ENCODE results near the gene BNIP5. TPM values are rescaled to one million over a fixed set of nuclear protein-coding genes. Genes with fewer than 3 reads are reported as not detected.

Gene BNIP5
- total RNA-seq, 2 donors from 2014 or later = not detected

DNA sequence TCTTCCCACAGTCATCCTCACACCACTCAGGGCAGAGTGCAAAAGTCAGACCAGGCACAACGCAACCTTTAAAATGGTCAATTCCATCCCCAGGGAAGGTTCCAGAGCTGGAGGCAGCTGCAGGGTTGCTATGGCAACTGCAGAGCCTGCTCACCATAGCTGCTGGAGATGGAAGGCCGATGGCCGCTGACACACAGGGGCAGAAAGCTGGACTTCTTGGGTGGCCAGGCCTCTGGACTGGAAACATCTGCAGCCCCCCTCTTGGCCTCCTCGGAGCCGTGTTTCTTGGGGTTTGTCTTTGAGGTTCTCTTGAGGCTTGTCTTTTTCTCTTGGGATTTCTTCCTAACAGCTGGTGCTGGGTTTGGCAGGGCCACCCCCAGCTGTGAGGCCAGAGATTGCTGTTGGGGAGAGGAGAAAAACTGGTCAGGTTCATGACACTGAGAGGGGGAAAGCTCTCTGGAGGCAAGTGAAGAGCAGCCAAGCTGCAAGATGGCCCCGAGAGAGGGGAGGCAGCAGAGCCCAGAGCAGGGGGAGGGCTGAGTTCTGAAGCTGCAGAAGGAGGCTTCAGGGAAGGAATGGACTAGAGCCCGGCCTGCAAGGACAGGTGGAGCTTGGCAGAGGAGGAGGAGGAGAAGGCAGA is 10.2 kb downstream of the BNIP5 start:
- Histone ChIP-seq H3K4me1 (no peaks in the 10 kb centered on the region), H3K36me3 (no peaks in the 10 kb centered on the region), H3K27ac (no peak overlapping the region), H3K4me3 (no peak overlapping the region), H3K9me3 (no peaks in the 10 kb centered on the region), H3K27me3 (no peaks in the 10 kb centered on the region)
- DNase-seq (ENCODE audit: low spot score) = no peak
- TF ChIP-seq, protein P1, sequence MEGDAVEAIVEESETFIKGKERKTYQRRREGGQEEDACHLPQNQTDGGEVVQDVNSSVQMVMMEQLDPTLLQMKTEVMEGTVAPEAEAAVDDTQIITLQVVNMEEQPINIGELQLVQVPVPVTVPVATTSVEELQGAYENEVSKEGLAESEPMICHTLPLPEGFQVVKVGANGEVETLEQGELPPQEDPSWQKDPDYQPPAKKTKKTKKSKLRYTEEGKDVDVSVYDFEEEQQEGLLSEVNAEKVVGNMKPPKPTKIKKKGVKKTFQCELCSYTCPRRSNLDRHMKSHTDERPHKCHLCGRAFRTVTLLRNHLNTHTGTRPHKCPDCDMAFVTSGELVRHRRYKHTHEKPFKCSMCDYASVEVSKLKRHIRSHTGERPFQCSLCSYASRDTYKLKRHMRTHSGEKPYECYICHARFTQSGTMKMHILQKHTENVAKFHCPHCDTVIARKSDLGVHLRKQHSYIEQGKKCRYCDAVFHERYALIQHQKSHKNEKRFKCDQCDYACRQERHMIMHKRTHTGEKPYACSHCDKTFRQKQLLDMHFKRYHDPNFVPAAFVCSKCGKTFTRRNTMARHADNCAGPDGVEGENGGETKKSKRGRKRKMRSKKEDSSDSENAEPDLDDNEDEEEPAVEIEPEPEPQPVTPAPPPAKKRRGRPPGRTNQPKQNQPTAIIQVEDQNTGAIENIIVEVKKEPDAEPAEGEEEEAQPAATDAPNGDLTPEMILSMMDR (IDR thresholded peaks at IDR 0.05) = no peak

DNA sequence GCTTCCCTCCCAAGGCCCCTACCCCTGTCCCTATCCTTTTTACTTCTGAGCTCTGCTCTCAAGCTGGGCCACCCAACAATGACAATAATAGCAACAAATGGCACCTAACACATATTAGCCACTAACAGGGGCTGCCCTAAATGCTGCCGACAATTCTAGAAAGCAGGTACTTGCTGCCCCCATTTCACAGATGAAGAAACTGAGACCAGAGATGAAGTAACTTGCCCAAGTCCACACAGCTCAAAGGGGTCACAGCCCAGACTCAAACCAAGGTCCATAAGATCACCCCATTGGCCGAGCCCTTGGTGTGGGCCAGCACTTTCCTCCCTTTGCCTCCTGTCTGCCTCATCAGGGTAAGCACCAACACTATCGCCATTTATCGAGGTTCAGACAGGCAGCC is 12.0 kb downstream of the BNIP5 start:
- Histone ChIP-seq H3K4me1 (no peaks in the 10 kb centered on the region), H3K36me3 (no peaks in the 10 kb centered on the region), H3K4me3 (no peak overlapping the region), H3K9me3 (no peaks in the 10 kb centered on the region), H3K27me3 (no peaks in the 10 kb centered on the region), H3K27ac (no peak overlapping the region)
- DNase-seq (ENCODE audit: low spot score) = no peak
- TF ChIP-seq, protein P1 (IDR thresholded peaks at IDR 0.05) = no peak

DNA sequence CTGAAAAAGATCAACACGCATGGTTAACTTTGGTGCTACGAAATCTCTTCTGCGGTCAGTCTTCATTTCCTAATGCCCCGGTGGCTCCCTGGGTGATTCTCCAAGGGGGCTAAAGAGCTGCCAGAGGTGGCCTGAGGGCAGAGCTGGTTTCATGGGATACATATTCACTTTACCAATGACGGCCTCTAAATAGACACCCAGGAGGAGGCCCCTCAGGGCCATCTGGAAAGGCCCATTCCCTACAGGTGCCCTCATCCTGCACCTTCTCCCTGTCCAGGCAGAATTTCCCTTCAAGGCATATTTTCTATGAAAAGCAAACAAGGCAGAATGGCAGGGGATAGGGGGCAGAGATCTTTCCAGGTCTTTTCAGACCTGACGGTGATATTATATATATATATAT is 12.5 kb downstream of the BNIP5 start:
- Histone ChIP-seq H3K36me3 (no peaks in the 10 kb centered on the region), H3K9me3 (no peaks in the 10 kb centered on the region), H3K4me1 (no peaks in the 10 kb centered on the region), H3K27me3 (no peaks in the 10 kb centered on the region), H3K4me3 (no peak overlapping the region), H3K27ac (no peak overlapping the region)
- TF ChIP-seq, protein P1 (IDR thresholded peaks at IDR 0.05) = no peak
- DNase-seq (ENCODE audit: low spot score) = no peak

DNA sequence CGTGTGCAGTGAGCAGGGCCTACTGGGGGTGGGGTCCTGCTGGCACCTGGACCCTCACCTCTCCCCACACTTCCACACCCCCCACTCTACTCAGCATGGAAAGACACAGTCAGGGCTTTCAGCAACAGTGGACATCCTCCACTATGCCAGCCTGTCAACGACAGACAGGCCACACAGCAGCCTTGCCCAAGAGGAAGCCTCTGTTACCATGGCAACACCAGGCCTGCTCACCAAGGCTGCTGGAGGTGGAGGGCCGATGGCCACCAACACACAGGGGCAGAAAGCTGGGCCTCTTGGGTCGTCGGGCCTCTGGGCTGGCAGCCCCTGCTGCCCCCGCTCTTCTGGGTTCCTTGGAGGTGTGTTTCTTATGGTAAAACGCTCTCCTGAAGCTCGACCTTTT is 13.6 kb downstream of the BNIP5 start:
- TF ChIP-seq, protein P1 (IDR thresholded peaks at IDR 0.05) = no peak
- Histone ChIP-seq H3K4me3 (no peak overlapping the region), H3K27me3 (no peaks in the 10 kb centered on the region), H3K27ac (no peak overlapping the region), H3K4me1 (no peaks in the 10 kb centered on the region), H3K9me3 (no peaks in the 10 kb centered on the region), H3K36me3 (no peaks in the 10 kb centered on the region)
- DNase-seq (ENCODE audit: low spot score) = no peak

DNA sequence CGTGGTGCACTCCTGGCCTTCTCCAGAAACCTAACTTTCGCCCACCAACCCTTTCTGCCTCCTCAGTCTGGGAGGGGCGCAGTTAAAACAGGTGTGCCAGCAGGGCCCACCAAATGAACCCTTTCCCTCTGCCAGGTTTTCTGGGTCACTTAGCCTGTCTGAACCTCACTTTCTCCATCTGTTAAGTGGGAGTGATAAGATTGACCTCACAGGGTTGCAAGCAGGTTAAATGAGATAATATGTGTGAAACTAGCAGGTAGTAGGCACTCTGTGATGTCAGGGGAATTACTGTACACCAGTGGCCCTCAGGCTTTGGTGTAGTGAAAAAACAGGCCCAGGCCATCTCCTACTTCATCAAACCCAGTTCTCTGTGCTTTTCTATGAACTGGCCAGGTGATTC is 14.1 kb downstream of the BNIP5 start:
- Histone ChIP-seq H3K4me3 (no peak overlapping the region), H3K27me3 (no peaks in the 10 kb centered on the region), H3K36me3 (no peaks in the 10 kb centered on the region), H3K4me1 (no peaks in the 10 kb centered on the region), H3K27ac (no peak overlapping the region), H3K9me3 (no peaks in the 10 kb centered on the region)
- TF ChIP-seq, protein P1 (IDR thresholded peaks at IDR 0.05) = no peak
- DNase-seq (ENCODE audit: low spot score) = no peak

DNA sequence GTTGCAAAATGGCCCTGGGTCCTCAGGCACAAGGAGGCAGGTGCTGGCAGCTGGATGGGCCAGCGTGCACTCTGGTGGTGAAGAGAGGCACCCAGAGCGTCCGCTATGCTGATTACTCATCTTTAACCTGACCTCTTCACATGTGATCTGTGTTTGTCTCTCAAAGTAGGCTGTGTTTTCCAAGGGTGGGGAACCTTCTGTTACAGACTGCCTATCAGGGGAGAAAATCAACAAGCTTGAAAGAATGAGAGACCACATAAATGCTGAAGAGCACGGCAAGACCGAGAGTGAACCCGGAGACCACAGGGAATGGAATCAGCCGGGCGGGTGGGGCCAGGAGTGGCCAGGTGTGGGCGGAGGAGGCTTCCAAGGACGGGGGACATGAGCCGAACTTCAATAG is 16.2 kb downstream of the BNIP5 start:
- H3K4me3 ChIP-seq = no peak overlapping the region
- no peaks in the 10 kb centered on the region for H3K27me3 ChIP-seq
- H3K36me3 ChIP-seq = no peaks in the 10 kb centered on the region
- no peaks in the 10 kb centered on the region for H3K4me1 ChIP-seq
- H3K27ac ChIP-seq = no peak overlapping the region
- DNase-seq (ENCODE audit: low spot score) = no peak
- TF ChIP-seq, protein P1 (IDR thresholded peaks at IDR 0.05) = no peak
- H3K9me3 ChIP-seq = no peaks in the 10 kb centered on the region
